H9 (cell line): ENCODE data around the gene BCCIP. TPM values are rescaled to one million over a fixed set of nuclear protein-coding genes. Genes with fewer than 3 reads are reported as not detected.

ENCODE experiments used
- DNase-seq: peaks from one replicate; pipeline ENCODE4 v3.0.0-alpha.2; 2017
- H2AFZ ChIP-seq: one replicate; pipeline ENCODE4 v1.6.1; 2013; ENCODE audit warnings: mild to moderate bottlenecking, low read length, control low read depth, moderate library complexity
- H2AK5ac ChIP-seq: 2 replicates; pipeline ENCODE4 v1.6.1; 2013; ENCODE audit warnings: low read length, control low read depth, mixed read lengths; ENCODE audit not compliant: insufficient read length
- H2BK120ac ChIP-seq: one replicate; pipeline ENCODE4 v1.6.1; 2013; ENCODE audit warnings: low read depth, mild to moderate bottlenecking, low read length, control low read depth, inconsistent platforms; ENCODE audit not compliant: poor library complexity, severe bottlenecking
- H2BK12ac ChIP-seq: 2 replicates; pipeline ENCODE4 v1.6.1; 2013; ENCODE audit warnings: low read length, control low read depth, mixed read lengths, low read depth; ENCODE audit not compliant: insufficient read length
- H2BK15ac ChIP-seq: 2 replicates; pipeline ENCODE4 v1.6.1; 2013; ENCODE audit warnings: low read depth, low read length, control low read depth
- H2BK20ac ChIP-seq: one replicate; pipeline ENCODE4 v1.6.1; 2013; ENCODE audit warnings: low read depth, mild to moderate bottlenecking, low read length, control low read depth, inconsistent platforms; ENCODE audit not compliant: poor library complexity, severe bottlenecking
- H2BK5ac ChIP-seq: 2 replicates; pipeline ENCODE4 v1.6.1; 2013; ENCODE audit warnings: low read length, control low read depth, mixed read lengths; ENCODE audit not compliant: insufficient read length
- H3K14ac ChIP-seq: 2 replicates; pipeline ENCODE4 v1.6.1; 2013; ENCODE audit warnings: low read length, control low read depth; ENCODE audit not compliant: insufficient read depth
- H3K18ac ChIP-seq: 2 replicates; pipeline ENCODE4 v1.6.1; 2013; ENCODE audit warnings: low read depth, mild to moderate bottlenecking, mixed read lengths, low read length, control low read depth; ENCODE audit not compliant: insufficient read length
- H3K23ac ChIP-seq: 2 replicates; pipeline ENCODE4 v1.6.1; 2013; ENCODE audit warnings: low read length, control low read depth, mixed read lengths, low read depth; ENCODE audit not compliant: insufficient read length
- H3K23me2 ChIP-seq: 2 replicates; pipeline ENCODE4 v1.6.1; 2013; ENCODE audit warnings: low read depth, mild to moderate bottlenecking, mixed read lengths, low read length, control low read depth; ENCODE audit not compliant: insufficient read length, poor library complexity, severe bottlenecking
- H3K27ac ChIP-seq: 2 replicates; pipeline ENCODE4 v1.5.1; 2013; ENCODE audit warnings: low read length, control low read depth, mixed read lengths, low read depth; ENCODE audit not compliant: insufficient read length
- H3K27me3 ChIP-seq: 2 replicates; pipeline ENCODE4 v1.6.1; 2013; ENCODE audit warnings: low read length, control low read depth, inconsistent platforms; ENCODE audit not compliant: insufficient read depth
- H3K4ac ChIP-seq: 2 replicates; pipeline ENCODE4 v1.6.1; 2013; ENCODE audit warnings: low read depth, mild to moderate bottlenecking, control low read depth, inconsistent platforms, low read length, moderate library complexity
- H3K4me1 ChIP-seq: 2 replicates; pipeline ENCODE4 v1.6.1; 2013; ENCODE audit warnings: low read length, control low read depth, inconsistent platforms; ENCODE audit not compliant: insufficient read depth
- H3K4me2 ChIP-seq: 2 replicates; pipeline ENCODE4 v1.6.1; 2013; ENCODE audit warnings: low read length, control low read depth, mixed read lengths; ENCODE audit not compliant: insufficient read length, insufficient read depth
- H3K56ac ChIP-seq: 2 replicates; pipeline ENCODE4 v1.6.1; 2013; ENCODE audit warnings: low read depth, mild to moderate bottlenecking, mixed read lengths, low read length, control low read depth; ENCODE audit not compliant: insufficient read length
- H3K79me1 ChIP-seq: 2 replicates; pipeline ENCODE4 v1.6.1; 2013; ENCODE audit warnings: low read depth, mild to moderate bottlenecking, moderate library complexity, low read length, control low read depth, inconsistent platforms; ENCODE audit not compliant: insufficient read depth, poor library complexity, severe bottlenecking
- H3K79me2 ChIP-seq: 2 replicates; pipeline ENCODE4 v1.6.1; 2013; ENCODE audit warnings: low read length, control low read depth, inconsistent platforms; ENCODE audit not compliant: insufficient read depth
- H3K9ac ChIP-seq: 2 replicates; pipeline ENCODE4 v1.6.1; 2013; ENCODE audit warnings: low read length, control low read depth, mixed read lengths; ENCODE audit not compliant: insufficient read length; ENCODE audit errors: extremely low read depth
- H3K9me3 ChIP-seq: one replicate; pipeline ENCODE4 v1.6.1; 2013; ENCODE audit warnings: low read depth, low read length, inconsistent platforms; ENCODE audit not compliant: control insufficient read depth
- H3T11ph ChIP-seq: one replicate; pipeline ENCODE4 v1.6.1; 2013; ENCODE audit warnings: mild to moderate bottlenecking, low read length, control low read depth, inconsistent platforms
- H4K20me1 ChIP-seq: one replicate; pipeline ENCODE4 v1.6.1; 2013; ENCODE audit not compliant: control insufficient read depth, insufficient read length, insufficient read depth
- H4K5ac ChIP-seq: 2 replicates; pipeline ENCODE4 v1.6.1; 2013; ENCODE audit warnings: low read depth, mild to moderate bottlenecking, mixed read lengths, low read length, control low read depth; ENCODE audit not compliant: insufficient read length
- H4K8ac ChIP-seq: replicated peaks from 2 replicates; pipeline ENCODE4 v1.6.1; 2013; ENCODE audit warnings: low read length, control low read depth, mixed read lengths, low read depth; ENCODE audit not compliant: insufficient read length
- H4K91ac ChIP-seq: 2 replicates; pipeline ENCODE4 v1.6.1; 2013; ENCODE audit warnings: low read depth, mild to moderate bottlenecking, moderate library complexity, mixed read lengths, low read length, control low read depth; ENCODE audit not compliant: insufficient read length
- H3K27ac Mint-ChIP-seq, 3 experiments: 2 replicates in 2 of 3; 3 replicates in 1 of 3; pipeline ENCODE4 v1.8.0; 2020 to 2021; ENCODE audit warnings: mixed read lengths in 3 of 3, mild to moderate bottlenecking in 1 of 3, moderate library complexity in 1 of 3
- H3K27me3 Mint-ChIP-seq: 2 replicates; pipeline ENCODE4 v1.8.0; 2021; ENCODE audit warnings: low read depth, mild to moderate bottlenecking, moderate library complexity, mixed read lengths
- H3K36me3 Mint-ChIP-seq, 3 experiments: 2 replicates in 2 of 3; 3 replicates in 1 of 3; pipeline ENCODE4 v1.8.0; 2020 to 2021; ENCODE audit warnings: low read depth in 3 of 3, mixed read lengths in 3 of 3; ENCODE audit not compliant: insufficient read depth in 1 of 3
- H3K4me1 Mint-ChIP-seq, 2 experiments: 2 replicates each; pipeline ENCODE4 v1.8.0; 2020; ENCODE audit warnings: mixed read lengths in 2 of 2
- H3K4me3 Mint-ChIP-seq, 2 experiments: 2 replicates in 1 of 2; 3 replicates in 1 of 2; pipeline ENCODE4 v1.8.0; 2020 to 2021; ENCODE audit warnings: mild to moderate bottlenecking in 2 of 2, mixed read lengths in 2 of 2, moderate library complexity in 1 of 2
- H3K9me3 Mint-ChIP-seq, 2 experiments: 2 replicates in 1 of 2; 3 replicates in 1 of 2; pipeline ENCODE4 v1.8.0; 2020; ENCODE audit warnings: mild to moderate bottlenecking in 2 of 2, mixed read lengths in 2 of 2, moderate library complexity in 1 of 2
- CTCF ChIP-seq: fragments of 200-600 bp; sonication (generic); conservative IDR thresholded peaks from 3 replicates; pipeline ENCODE4 v1.8.0; 2021; ENCODE audit warnings: antibody characterized with exemption, mild to moderate bottlenecking
- WGBS: extraction: QIAGEN DNeasy Blood & Tissue Kit; methylation state at CpG from one replicate; pipeline ENCODE4 v1.1.7; 2013; ENCODE audit warnings: missing lambda C conversion rate, low lambda C conversion rate, mixed read lengths; ENCODE audit not compliant: insufficient read length; ENCODE audit errors: extremely low coverage; 5-methylcytosine and 5-hydroxymethylcytosine counted together
- total RNA-seq: library from RNA; stranded (reverse); gene quantifications from 2 replicates; pipeline ENCODE4 v1.2.1, GENCODE V29; 2021

Gene BCCIP
- total RNA-seq, 1 experiment from 2014 or later: 119 TPM

- no peak overlapping the region for H2BK5ac ChIP-seq
- H2AK5ac ChIP-seq: no peak overlapping the region
- H3K18ac ChIP-seq: no peak overlapping the region
- H3K4me1 Mint-ChIP-seq: no peaks in the 10 kb centered on the region
- no peaks in the 10 kb centered on the region for H3K27me3 ChIP-seq
- no peak overlapping the region for H3K23ac ChIP-seq
- no peaks in the 10 kb centered on the region for H3K9me3 Mint-ChIP-seq
- H4K91ac ChIP-seq: no peak overlapping the region
- H3K4me3 Mint-ChIP-seq: no peak overlapping the region
- H3K9me3 ChIP-seq: no peaks in the 10 kb centered on the region
- no peak overlapping the region for H3T11ph ChIP-seq
- peaks cover 16 to 42% (median 35%) of the 10 kb centered on the region in 3 experiments for H3K36me3 Mint-ChIP-seq
- peaks cover 2% of the 10 kb centered on the region for H4K20me1 ChIP-seq
- no peak overlapping the region for H2BK20ac ChIP-seq
- no peak overlapping the region for H3K9ac ChIP-seq
- H3K4ac ChIP-seq: no peak overlapping the region
- no peaks in the 10 kb centered on the region for H3K79me2 ChIP-seq
- no peak for TF ChIP-seq CTCF
- H3K14ac ChIP-seq: no peak overlapping the region
- H3K4me2 ChIP-seq: no peak overlapping the region
- no peaks in the 10 kb centered on the region for H3K4me1 ChIP-seq
- H3K79me1 ChIP-seq: no peaks in the 10 kb centered on the region
- no peak for DNase-seq
- H4K5ac ChIP-seq: no peak overlapping the region
- H2AFZ ChIP-seq: no peak overlapping the region
- H2BK120ac ChIP-seq: no peak overlapping the region
- H3K27ac Mint-ChIP-seq: no peak overlapping the region
- H3K27ac ChIP-seq: no peak overlapping the region
- no peak overlapping the region for H2BK15ac ChIP-seq
- no peaks in the 10 kb centered on the region for H3K23me2 ChIP-seq
- H4K8ac ChIP-seq: no peak overlapping the region
- no peaks in the 10 kb centered on the region for H3K27me3 Mint-ChIP-seq
- WGBS: no CpG with 5 or more reads among the region's 7 CpGs
- no peak overlapping the region for H3K56ac ChIP-seq
- no peak overlapping the region for H2BK12ac ChIP-seq
These were observed 21.4 kb downstream of the BCCIP start for GRCh38 chr10:125844751-125845221.
